Keratinocyte (primary cell): ENCODE data around the gene SAMD14. TPM values are rescaled to one million over a fixed set of nuclear protein-coding genes. Genes with fewer than 3 reads are reported as not detected.

Source experiments
- DNase-seq: peaks from one replicate; pipeline ENCODE4 v3.0.0-alpha.2; 2011; ENCODE audit warnings: low read depth, missing footprints, low spot score
- FAIRE-seq: peaks from 2 replicates; lab custom pipeline; 2011; peaks lifted over from hg19 to GRCh38; lab: Jason Lieb, UNC
- H2AFZ ChIP-seq: 2 replicates; pipeline ENCODE4 v1.6.0; 2012; ENCODE audit warnings: low read length, control low read depth, inconsistent platforms; ENCODE audit not compliant: control insufficient read depth
- H3K27ac ChIP-seq: 2 replicates; pipeline ENCODE4 v1.5.1; 2011; ENCODE audit warnings: low read length; ENCODE audit not compliant: control insufficient read depth, insufficient read depth
- H3K27me3 ChIP-seq: 3 replicates; pipeline ENCODE4 v1.6.0; 2011; ENCODE audit warnings: low read length; ENCODE audit not compliant: control insufficient read depth, insufficient read depth; ENCODE audit errors: extremely low read depth
- H3K36me3 ChIP-seq, 2 experiments: 2 replicates in 1 of 2; 3 replicates in 1 of 2; pipeline ENCODE4 v1.5.1; 2011; ENCODE audit warnings: low read length in 2 of 2, mild to moderate bottlenecking in 1 of 2; ENCODE audit not compliant: control insufficient read depth in 2 of 2, insufficient read depth in 2 of 2; ENCODE audit errors: extremely low read depth in 1 of 2
- H3K4me1 ChIP-seq: 3 replicates; pipeline ENCODE4 v1.5.1; 2011; ENCODE audit warnings: low read length; ENCODE audit not compliant: control insufficient read depth, insufficient read depth; ENCODE audit errors: extremely low read depth
- H3K4me2 ChIP-seq: 3 replicates; pipeline ENCODE4 v1.6.0; 2011; ENCODE audit warnings: low read depth, low read length; ENCODE audit not compliant: control insufficient read depth, insufficient read depth; ENCODE audit errors: extremely low read depth
- H3K4me3 ChIP-seq, 3 experiments: fragments of 200-600 bp in 1 of 3; sonication (generic) in 1 of 3; 2 replicates in 2 of 3; 3 replicates in 1 of 3; pipeline ENCODE4 v1.5.1; 2011 to 2016; ENCODE audit warnings: low read length in 3 of 3, mild to moderate bottlenecking in 3 of 3, control low read depth in 2 of 3, inconsistent platforms in 1 of 3, low read depth in 1 of 3, mixed read lengths in 1 of 3, mixed run types in 1 of 3, moderate library complexity in 1 of 3; ENCODE audit not compliant: control insufficient read depth in 2 of 3, insufficient read depth in 2 of 3; ENCODE audit errors: extremely low read depth in 1 of 3
- H3K79me2 ChIP-seq: 2 replicates; pipeline ENCODE4 v1.6.0; 2012; ENCODE audit warnings: low read length; ENCODE audit not compliant: control insufficient read depth, insufficient read depth
- H3K9ac ChIP-seq: 3 replicates; pipeline ENCODE4 v1.6.0; 2011; ENCODE audit warnings: low read length; ENCODE audit not compliant: control insufficient read depth, insufficient read depth; ENCODE audit errors: extremely low read depth
- H3K9me1 ChIP-seq: 3 replicates; pipeline ENCODE4 v1.6.0; 2011; ENCODE audit warnings: low read length; ENCODE audit not compliant: control insufficient read depth, insufficient read depth; ENCODE audit errors: extremely low read depth
- H3K9me3 ChIP-seq: 2 replicates; pipeline ENCODE4 v1.5.1; 2012; ENCODE audit warnings: low read depth, low read length; ENCODE audit not compliant: control insufficient read depth
- H4K20me1 ChIP-seq: 3 replicates; pipeline ENCODE4 v1.6.0; 2011; ENCODE audit warnings: low read length; ENCODE audit not compliant: control insufficient read depth, insufficient read depth; ENCODE audit errors: extremely low read depth
- CTCF ChIP-seq, 3 experiments: IDR thresholded peaks in 1 of 3; conservative IDR thresholded peaks in 1 of 3; optimal IDR thresholded peaks in 1 of 3; 2 replicates in 2 of 3; 3 replicates in 1 of 3; pipeline versions ENCODE3 to v1.5.1; 2011; ENCODE audit warnings: low read length in 3 of 3, mild to moderate bottlenecking in 3 of 3, moderate library complexity in 2 of 3, control low read depth in 1 of 3, inconsistent platforms in 1 of 3; ENCODE audit not compliant: insufficient read depth in 2 of 3; ENCODE audit errors: extremely low read depth in 1 of 3
- EZH2 ChIP-seq: IDR thresholded peaks from one replicate; pipeline ENCODE4 v1.6.1; 2012; ENCODE audit warnings: inconsistent platforms, mild to moderate bottlenecking, low read length, moderate library complexity
- dilution Hi-C: fragments of 300-500 bp; cut with MboI; formaldehyde crosslinking; loops from one replicate; pipeline ENCODE4 v1.7.0; 2020; ENCODE audit warnings: low sequenced_read_pairs; ENCODE audit not compliant: extremely low pct_ligation_motif_present
- polyA plus RNA-seq, 5 experiments: library from polyadenylated mRNA; depleted of rRNA in 3 of 5; stranded (reverse) in 3 of 5; stranded (forward) in 1 of 5; unstranded in 1 of 5; fragments of >200 nt; gene quantifications; 1 replicate in 1 of 5; 2 replicates in 3 of 5; 3 replicates in 1 of 5; pipeline versions ENCODE4 v1.2.1 to v1.2.3, GENCODE V29; 2011 to 2012; ENCODE audit warnings: missing spikeins in 2 of 5, low read depth in 1 of 5, low replicate concordance in 1 of 5

Gene SAMD14
- polyA plus RNA-seq, 1 donor (not counting 4 experiments of a cell fraction or from before 2014, with no cell fraction given): not detected

DNA sequence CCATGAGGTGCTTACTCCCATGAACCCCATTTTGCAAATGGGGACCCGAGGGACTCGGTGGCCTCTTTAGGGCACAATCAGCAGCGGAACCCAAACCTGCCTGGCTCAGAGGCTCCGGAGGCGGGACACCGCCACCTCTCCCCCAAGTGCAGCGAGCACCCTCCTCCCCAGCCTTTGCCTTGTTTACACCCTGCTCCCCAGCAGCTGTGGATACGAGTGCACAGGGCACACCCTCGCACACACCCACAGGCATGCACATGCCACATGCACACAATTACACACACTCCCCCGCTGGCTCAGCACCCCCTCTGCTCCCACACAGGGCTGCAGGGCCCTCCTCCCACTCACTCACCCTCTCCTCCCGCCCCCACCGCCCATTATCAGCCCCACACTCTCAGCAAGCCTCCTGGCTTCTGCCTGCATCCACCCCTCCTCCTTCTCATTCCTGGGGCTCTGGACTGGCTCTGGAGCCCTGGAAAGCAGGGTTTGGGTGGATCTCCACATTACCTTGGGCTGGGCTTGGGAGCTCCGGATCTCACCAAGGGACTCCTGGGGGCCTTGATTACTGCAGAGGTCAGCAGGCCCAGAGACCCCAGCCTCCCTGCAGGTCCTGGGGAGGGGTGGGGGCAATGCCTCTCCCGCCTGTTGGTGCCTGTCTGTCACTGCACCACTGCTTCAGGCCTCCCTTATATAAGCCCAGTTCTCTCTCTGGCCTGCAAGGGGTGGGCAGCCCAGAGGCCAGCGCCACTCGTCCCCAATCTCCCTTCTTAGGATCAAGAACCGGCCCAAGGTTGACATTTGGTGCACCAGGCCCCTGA lies 28.4 kb downstream of the SAMD14 start:
- FAIRE-seq: no peak
- Histone ChIP-seq H3K36me3 (peaks cover 0 to 2% of the 10 kb centered on the region in 2 experiments), H3K9me1 (no peaks in the 10 kb centered on the region), H4K20me1 (no peaks in the 10 kb centered on the region), H3K9me3 (no peaks in the 10 kb centered on the region), H3K27me3 (no peaks in the 10 kb centered on the region), H3K79me2 (no peaks in the 10 kb centered on the region), H2AFZ (no peak overlapping the region), H3K4me3 (no peak overlapping the region), H3K27ac (no peak overlapping the region), H3K9ac (no peak overlapping the region), H3K4me2 (peak overlapping the region; percentile 53), H3K4me1 (peaks cover 23% of the 10 kb centered on the region)
- TF ChIP-seq EZH2 (no peak), CTCF (optimal IDR thresholded peaks at IDR 0.05 in 1 of 3, IDR thresholded peaks at IDR 0.05 in 1 of 3, conservative IDR thresholded peaks at IDR 0.05 in 1 of 3; ENCODE audit: extremely low read depth in 1 of 3, insufficient read depth in 2 of 3, low read length in 3 of 3) (peak in 1 of 3 experiments; percentile 18)
- dilution Hi-C loops: no loop called here
- DNase-seq: no peak

- Histone ChIP-seq H4K20me1 (no peaks in the 10 kb centered on the region), H3K4me1 (peaks cover 23% of the 10 kb centered on the region), H3K27ac (no peak overlapping the region), H3K9me3 (no peaks in the 10 kb centered on the region), H3K9ac (no peak overlapping the region), H2AFZ (no peak overlapping the region), H3K79me2 (no peaks in the 10 kb centered on the region), H3K4me3 (no peak overlapping the region), H3K36me3 (peaks cover 0 to 2% of the 10 kb centered on the region in 2 experiments), H3K4me2 (peak overlapping the region; percentile 53), H3K9me1 (no peaks in the 10 kb centered on the region), H3K27me3 (no peaks in the 10 kb centered on the region)
- no peak for FAIRE-seq
- TF ChIP-seq EZH2 (no peak), CTCF (optimal IDR thresholded peaks at IDR 0.05 in 1 of 3, IDR thresholded peaks at IDR 0.05 in 1 of 3, conservative IDR thresholded peaks at IDR 0.05 in 1 of 3; ENCODE audit: extremely low read depth in 1 of 3, insufficient read depth in 2 of 3, low read length in 3 of 3) (no peak)
- DNase-seq: no peak
- dilution Hi-C loops: no loop called here
Observed at GRCh38 chr17:50100921-50101345, 29.0 kb downstream of the SAMD14 start.
